ENCODE data around the gene MYO1H. TPM values are rescaled to one million over a fixed set of nuclear protein-coding genes. Genes with fewer than 3 reads are reported as not detected.

Gene MYO1H, protein sequence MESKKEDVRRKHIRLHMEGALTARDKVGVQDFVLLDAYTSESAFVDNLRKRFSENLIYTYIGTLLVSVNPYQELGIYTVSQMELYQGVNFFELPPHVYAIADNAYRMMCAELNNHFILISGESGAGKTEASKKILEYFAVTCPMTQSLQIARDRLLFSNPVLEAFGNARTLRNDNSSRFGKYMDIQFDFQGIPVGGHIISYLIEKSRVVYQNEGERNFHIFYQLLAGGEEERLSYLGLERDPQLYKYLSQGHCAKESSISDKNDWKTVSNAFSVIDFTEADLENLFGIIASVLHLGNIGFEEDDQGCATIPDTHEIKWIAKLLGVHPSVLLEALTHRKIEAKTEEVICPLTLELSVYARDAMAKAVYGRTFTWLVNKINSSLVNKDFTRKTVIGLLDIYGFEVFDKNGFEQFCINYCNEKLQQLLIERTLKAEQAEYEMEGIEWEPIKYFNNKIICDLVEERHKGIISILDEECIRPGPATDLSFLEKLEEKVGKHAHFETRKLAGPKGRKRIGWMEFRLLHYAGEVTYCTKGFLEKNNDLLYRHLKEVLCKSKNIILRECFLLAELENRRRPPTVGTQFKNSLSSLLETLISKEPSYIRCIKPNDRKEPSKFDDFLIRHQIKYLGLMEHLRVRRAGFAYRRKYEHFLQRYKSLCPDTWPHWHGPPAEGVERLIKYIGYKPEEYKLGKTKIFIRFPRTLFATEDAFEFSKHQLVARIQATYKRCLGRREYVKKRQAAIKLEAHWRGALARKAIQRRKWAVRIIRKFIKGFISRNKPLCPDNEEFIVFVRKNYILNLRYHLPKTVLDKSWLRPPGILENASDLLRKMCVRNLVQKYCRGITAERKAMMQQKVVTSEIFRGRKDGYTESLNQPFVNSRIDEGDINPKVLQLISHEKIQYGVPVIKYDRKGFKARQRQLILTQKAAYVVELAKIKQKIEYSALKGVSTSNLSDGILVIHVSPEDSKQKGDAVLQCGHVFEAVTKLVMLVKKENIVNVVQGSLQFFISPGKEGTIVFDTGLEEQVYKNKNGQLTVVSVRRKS
- 0.72 and 0.79 TPM in 2 replicates for total RNA-seq (ENCODE audit: low replicate concordance)
- long read RNA-seq, partial matches to known transcripts = 0 of 3 reads
- long read RNA-seq, other reads (novel, unspliced or antisense) = 3 of 3 reads

DNA sequence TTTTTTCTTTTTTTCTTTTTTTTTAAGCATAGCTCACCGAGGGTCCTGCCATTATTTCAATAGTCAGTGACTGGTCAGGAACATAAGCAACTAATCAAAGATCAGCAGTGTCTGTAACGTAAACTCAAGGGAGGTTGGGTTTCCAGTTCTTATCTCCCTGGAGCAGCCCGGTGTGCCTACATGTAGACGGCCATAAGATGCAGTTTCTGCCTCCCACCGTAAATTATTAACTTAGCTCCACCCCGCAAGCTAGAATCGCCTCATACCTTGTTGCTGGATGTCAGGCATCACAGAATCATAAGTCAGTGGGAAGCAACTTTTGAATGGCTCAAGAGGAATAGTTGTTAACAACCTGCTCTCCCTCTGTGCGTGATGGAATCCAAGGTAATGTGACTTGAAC, at the start of gene MYO1H:
TSS of gene MYO1H (plus strand) at position 312 of the 400 bp plus-strand sequence. CDS start at position 373, 61 bp downstream.
- Mint-ChIP-seq H3K4me1 (ENCODE audit: unreplicated experiment) (peaks cover 5% of the 10 kb centered on the region), H3K27me3 (peaks cover 19% of the 10 kb centered on the region), H3K4me3 (no peak within 1 kb of the TSS), H3K27ac (no peak within 1 kb of the TSS), H3K36me3 (no peaks in the 10 kb centered on the region), H3K9me3 (no peaks in the 10 kb centered on the region)
- no peak for DNase-seq (ENCODE audit: extremely low spot score, unreplicated experiment)
- TF ChIP-seq, protein P1, sequence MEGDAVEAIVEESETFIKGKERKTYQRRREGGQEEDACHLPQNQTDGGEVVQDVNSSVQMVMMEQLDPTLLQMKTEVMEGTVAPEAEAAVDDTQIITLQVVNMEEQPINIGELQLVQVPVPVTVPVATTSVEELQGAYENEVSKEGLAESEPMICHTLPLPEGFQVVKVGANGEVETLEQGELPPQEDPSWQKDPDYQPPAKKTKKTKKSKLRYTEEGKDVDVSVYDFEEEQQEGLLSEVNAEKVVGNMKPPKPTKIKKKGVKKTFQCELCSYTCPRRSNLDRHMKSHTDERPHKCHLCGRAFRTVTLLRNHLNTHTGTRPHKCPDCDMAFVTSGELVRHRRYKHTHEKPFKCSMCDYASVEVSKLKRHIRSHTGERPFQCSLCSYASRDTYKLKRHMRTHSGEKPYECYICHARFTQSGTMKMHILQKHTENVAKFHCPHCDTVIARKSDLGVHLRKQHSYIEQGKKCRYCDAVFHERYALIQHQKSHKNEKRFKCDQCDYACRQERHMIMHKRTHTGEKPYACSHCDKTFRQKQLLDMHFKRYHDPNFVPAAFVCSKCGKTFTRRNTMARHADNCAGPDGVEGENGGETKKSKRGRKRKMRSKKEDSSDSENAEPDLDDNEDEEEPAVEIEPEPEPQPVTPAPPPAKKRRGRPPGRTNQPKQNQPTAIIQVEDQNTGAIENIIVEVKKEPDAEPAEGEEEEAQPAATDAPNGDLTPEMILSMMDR (conservative IDR thresholded peaks at IDR 0.05) = no peak

DNA sequence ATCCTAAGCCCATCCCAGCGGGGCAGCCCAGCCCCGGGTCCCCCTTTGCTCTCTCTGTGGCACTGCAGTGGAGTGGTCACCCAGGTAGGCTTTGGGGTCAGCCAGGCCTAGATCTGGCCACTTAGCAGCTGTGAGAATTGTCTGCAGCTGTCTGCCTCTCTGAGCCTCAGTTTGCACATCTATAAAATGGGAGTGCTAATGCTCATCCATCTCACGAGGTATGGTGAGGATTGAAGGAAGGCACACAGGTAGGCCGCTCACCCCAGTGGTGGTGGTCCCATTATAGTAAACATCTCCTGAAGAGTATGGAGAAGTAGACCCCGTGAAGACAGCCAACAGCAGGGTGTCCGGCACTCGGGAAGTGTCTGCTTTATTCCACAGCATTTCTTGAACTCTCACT, 47.9 kb upstream of the MYO1H start:
- H3K4me3 Mint-ChIP-seq = no peak overlapping the region
- no peaks in the 10 kb centered on the region for H3K36me3 Mint-ChIP-seq
- no peak for DNase-seq (ENCODE audit: extremely low spot score, unreplicated experiment)
- H3K27me3 Mint-ChIP-seq = peaks cover 20% of the 10 kb centered on the region
- no peak overlapping the region for H3K27ac Mint-ChIP-seq
- TF ChIP-seq, protein P1 (conservative IDR thresholded peaks at IDR 0.05) = no peak
- H3K4me1 Mint-ChIP-seq (ENCODE audit: unreplicated experiment) = peaks cover 6% of the 10 kb centered on the region
- H3K9me3 Mint-ChIP-seq = no peaks in the 10 kb centered on the region

DNA sequence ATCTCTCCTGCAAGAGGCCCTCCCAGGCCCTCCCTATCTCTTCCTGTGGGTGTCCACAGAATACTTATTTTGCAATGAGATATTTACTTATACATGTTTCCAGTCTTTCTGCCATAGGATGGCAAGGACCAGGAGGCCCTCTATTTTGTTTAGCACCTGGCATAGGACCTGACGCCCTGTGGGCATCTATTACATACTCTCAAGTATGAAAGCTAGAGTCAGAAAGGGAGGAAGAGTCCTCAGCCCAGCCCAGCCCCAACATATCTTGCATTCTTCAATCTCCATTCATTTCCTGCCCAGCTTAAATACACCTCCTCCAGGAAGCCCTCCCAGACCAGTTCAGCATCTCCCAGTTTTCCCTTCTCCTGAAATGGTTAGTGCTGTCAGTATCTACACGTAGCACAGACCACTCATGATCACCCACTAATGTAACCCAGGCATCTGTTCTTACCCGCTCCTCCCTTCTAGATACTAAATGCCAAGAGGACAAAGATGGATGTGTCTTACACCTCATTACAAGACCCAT, 46.0 kb upstream of the MYO1H start:
- no peak for DNase-seq (ENCODE audit: extremely low spot score, unreplicated experiment)
- peaks cover 30% of the 10 kb centered on the region for H3K27me3 Mint-ChIP-seq
- H3K27ac Mint-ChIP-seq = peak overlapping the region; percentile 42
- no peaks in the 10 kb centered on the region for H3K9me3 Mint-ChIP-seq
- H3K4me1 Mint-ChIP-seq (ENCODE audit: unreplicated experiment) = peaks cover 6% of the 10 kb centered on the region
- TF ChIP-seq, protein P1 (conservative IDR thresholded peaks at IDR 0.05) = no peak
- H3K36me3 Mint-ChIP-seq = no peaks in the 10 kb centered on the region
- H3K4me3 Mint-ChIP-seq = no peak overlapping the region

DNA sequence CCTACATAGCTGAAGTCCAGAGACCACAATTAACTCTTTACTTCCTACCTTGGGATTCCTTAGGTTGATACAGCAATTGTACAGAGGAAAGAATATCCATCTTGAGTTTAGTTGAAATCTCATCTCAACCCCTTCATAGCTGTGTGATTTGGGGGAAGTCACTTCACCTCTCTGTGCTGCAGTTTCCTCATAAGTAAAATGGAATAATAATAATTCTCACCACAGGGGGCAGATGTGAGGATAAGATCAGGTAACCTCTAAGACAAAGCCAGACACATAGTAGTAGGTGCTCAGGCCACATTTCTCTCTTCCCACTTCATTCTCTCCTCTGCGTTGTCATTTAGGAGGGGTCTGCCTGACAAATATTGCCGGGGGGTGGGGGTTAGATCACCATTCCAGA, 45.3 kb upstream of the MYO1H start:
- H3K36me3 Mint-ChIP-seq = no peaks in the 10 kb centered on the region
- no peaks in the 10 kb centered on the region for H3K9me3 Mint-ChIP-seq
- no peak overlapping the region for H3K4me3 Mint-ChIP-seq
- peaks cover 36% of the 10 kb centered on the region for H3K27me3 Mint-ChIP-seq
- peak overlapping the region; percentile 42 for H3K27ac Mint-ChIP-seq
- peaks cover 6% of the 10 kb centered on the region for H3K4me1 Mint-ChIP-seq (ENCODE audit: unreplicated experiment)
- TF ChIP-seq, protein P1 (conservative IDR thresholded peaks at IDR 0.05) = peak; percentile 32
- no peak for DNase-seq (ENCODE audit: extremely low spot score, unreplicated experiment)

DNA sequence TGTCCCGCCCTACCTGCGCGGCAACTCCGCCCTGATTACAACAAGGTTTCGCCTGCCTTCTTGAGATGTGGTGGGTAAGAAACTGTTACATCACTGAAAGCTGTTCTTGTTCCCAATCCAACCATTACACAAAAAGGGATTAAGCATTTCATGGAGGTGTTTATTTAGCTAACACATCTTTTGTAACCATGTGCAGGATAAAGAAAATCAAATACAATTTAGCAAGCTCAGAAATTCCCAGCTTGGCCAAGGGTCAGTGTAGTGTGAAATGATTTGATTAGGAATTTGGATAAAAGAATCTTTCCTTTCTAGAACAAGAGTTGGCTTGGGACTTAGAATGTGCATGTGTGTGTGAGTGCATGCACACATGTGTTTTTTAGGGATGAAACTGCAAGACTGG, 44.9 kb upstream of the MYO1H start:
- H3K4me3 Mint-ChIP-seq = no peak overlapping the region
- peak overlapping the region; percentile 42 for H3K27ac Mint-ChIP-seq
- peaks cover 6% of the 10 kb centered on the region for H3K4me1 Mint-ChIP-seq (ENCODE audit: unreplicated experiment)
- H3K27me3 Mint-ChIP-seq = peaks cover 40% of the 10 kb centered on the region
- TF ChIP-seq, protein P1 (conservative IDR thresholded peaks at IDR 0.05) = peak; percentile 3
- DNase-seq (ENCODE audit: extremely low spot score, unreplicated experiment) = no peak
- no peaks in the 10 kb centered on the region for H3K9me3 Mint-ChIP-seq
- H3K36me3 Mint-ChIP-seq = no peaks in the 10 kb centered on the region

All from type B pancreatic cell (in vitro differentiated cells).